HG02763 (cell line): Measurements from ENCODE around the gene CYLD.

Experiments
- ATAC-seq: cut with Tn5 transposase; IDR thresholded peaks from one replicate; pipeline ENCODE4 v1.9.1; 2021; ENCODE audit warnings: mild to moderate bottlenecking, moderate library complexity; ENCODE audit not compliant: unreplicated experiment

The CYLD gene

GRCh38 chr16:50737420-50737959, 4.4 kb upstream of the CYLD start:
- no peak for ATAC-seq

GRCh38 chr16:50739031-50739430, 2.9 kb upstream of the CYLD start:
- ATAC-seq, result no peak

- no peak for ATAC-seq
Observed at GRCh38 chr16:50740736-50741135, 1.1 kb upstream of the CYLD start.

DNA sequence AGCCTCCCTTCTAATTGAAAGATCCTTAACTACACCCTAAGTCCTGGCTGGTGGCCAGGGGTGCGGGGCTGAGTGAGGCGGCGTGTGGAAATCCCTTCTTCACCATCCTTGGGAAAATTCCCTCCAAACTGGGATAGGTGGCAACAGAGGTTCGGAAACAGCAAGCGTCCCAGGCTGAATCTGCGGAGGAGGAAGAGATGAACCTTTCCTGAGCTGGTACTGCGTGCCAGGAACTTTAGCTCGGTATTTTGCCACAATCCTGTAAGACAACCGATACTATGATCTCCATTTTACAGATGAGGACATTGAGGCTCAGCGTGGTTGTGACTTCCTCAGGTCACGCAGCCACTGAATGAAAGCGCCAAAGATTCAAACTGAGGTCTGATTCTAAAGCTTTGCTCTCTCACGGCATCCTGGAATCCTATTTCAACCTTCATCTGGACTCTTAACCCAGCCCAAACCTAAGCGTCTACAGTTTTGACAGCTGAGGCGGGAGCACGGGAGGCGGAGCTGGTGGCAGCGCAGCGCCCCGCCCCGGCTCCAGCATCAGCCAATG, 583 bp upstream of the CYLD start:
- ATAC-seq, result no peak

DNA sequence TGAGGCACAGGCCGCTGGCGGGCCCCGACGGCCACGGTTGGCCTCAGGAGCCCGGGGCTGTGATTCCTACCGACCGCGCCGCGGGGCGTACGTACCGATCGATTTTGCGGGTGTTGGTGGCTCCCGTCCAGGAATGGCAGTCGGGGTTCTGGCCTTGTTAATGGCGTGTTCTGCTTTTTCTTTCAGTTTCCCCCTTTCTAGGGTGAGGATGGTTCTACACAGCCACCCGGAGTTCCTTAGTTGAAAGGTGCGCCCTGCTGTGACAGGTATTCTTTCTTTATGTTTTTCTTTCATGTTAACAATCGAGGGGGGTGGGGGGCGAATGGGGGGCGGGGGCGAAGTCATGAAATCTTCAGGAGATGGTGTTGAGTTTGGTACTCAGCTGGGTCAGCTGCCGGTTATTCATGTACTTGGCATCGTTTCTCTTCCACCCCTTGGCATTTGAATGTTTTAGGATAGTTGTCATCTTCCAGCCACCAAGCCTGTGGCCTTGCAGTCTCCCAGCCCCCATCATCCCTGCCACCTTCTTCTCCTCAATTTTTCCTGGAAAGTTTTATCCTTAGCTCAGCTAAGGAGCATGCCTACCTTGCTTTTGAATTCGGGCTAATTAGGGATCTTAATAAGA, 802 bp downstream of the CYLD start:
- no peak for ATAC-seq

DNA sequence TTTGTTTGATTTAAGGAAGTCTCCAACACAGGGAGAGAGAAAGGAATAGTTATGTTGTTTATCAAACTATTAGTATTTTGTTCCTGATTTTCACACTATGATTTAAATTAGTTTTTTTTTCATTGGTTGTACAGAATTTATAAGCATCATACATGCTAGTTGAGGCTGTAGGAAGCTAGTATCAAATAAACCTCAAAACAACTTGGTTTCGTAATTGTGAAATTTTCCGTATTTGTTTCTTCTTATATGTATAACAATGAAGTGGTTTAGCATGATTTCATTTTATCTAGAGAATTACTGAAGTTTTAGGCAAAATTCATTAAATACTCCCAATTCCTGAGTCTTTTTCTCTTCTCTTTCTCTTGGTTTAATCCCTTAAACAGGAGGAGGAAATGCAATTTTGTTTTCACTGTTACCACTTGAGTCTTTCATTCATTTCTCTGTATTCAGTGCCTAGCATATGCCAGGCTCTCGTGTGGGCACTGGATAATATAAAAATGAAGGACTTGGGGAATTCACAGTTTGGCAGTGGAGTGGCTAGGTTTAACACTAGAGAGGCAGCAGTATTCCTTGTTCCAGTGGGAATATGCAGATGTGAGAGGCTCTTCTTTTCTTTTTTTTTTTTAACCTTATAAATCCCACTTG, 1.8 kb downstream of the CYLD start:
- ATAC-seq, result no peak

DNA sequence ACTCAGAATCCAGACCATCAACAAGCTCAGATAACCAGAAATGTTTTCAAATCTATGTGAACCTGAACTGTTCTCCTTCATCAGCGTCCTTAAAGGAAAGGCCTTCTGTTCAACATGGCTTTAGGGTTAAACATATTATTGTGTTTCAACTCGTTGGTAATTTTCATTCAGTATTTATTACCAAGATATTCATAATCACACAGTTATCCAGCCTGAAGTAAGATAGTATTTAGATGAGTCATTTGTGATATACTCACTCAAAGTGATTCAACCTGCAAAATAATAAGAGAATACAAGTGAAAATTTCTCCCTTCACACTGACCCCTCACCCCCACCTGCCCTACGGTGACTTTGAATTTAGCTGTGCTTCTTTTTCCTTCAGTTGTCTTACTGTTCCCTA, 3.0 kb downstream of the CYLD start:
- ATAC-seq, result no peak

GRCh38 chr16:50745940-50746339, 4.1 kb downstream of the CYLD start:
- ATAC-seq, result no peak

GRCh38 chr16:50747207-50747956, 5.5 kb downstream of the CYLD start:
- no peak for ATAC-seq

GRCh38 chr16:50751528-50751927, 9.6 kb downstream of the CYLD start:
- ATAC-seq, result no peak

- ATAC-seq, result no peak
Observed at GRCh38 chr16:50752471-50753235, 10.8 kb downstream of the CYLD start.

- no peak for ATAC-seq
Observed at GRCh38 chr16:50756473-50756872, 14.6 kb downstream of the CYLD start.

GRCh38 chr16:50761267-50761666, 19.4 kb downstream of the CYLD start:
- ATAC-seq, result no peak

DNA sequence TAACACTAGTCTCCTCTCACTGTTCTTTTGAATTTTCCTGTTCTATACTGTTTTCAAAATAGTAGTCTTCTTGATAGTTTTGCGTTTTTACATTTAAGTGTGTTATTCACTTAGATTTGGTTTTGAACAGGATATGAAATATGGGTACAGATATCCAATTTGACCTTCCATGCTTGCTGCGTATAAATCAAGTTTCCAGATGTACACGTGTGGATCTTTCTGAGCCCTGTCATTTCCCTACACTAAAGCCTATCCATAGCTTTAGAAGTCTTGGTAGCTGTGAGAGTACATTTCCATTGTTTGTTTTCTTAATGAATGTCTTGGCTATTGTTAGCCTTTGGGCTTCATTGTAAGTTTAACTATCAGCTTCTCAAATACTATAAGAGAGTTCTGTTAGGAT, 20.4 kb downstream of the CYLD start:
- no peak for ATAC-seq

DNA sequence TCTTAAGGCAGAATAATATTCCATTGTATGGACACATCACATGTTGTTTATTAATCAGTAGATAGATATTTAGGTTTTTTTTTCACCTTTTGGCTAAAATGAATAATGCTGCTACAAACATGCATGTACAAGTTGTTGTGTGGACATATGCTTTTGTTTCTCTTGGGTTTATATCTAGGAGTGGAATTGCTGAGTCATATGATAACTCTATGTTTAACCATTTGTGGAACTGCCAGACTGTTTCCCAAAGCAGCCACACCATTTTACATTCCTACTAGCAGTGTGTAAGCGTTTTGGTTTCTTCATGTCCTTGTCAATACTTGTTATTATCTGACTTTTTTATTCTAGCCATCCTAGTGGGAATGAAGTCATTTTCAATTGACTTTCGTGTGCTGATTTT, 21.3 kb downstream of the CYLD start:
- ATAC-seq, result no peak

GRCh38 chr16:50765260-50765659, 23.4 kb downstream of the CYLD start:
- ATAC-seq, result no peak

DNA sequence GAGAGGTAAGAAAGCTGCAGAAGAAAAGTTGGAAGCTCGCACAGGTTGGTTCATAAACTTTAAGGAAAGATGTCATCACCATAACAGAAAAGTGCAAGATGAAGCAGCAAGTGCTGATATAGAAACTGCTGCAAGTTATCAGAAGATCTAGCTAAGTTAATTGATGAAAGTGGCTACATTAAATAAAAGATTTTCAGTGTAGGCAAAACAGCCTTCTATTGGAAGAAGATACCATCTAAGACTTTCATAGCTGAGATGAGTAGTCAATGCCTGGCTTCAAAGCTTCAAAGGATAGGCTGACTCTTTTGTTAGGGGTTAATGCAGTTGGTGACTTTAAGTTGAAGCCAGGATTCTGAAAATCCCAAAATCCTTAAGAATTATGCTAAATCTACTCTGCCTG, 24.0 kb downstream of the CYLD start:
- ATAC-seq, result no peak

DNA sequence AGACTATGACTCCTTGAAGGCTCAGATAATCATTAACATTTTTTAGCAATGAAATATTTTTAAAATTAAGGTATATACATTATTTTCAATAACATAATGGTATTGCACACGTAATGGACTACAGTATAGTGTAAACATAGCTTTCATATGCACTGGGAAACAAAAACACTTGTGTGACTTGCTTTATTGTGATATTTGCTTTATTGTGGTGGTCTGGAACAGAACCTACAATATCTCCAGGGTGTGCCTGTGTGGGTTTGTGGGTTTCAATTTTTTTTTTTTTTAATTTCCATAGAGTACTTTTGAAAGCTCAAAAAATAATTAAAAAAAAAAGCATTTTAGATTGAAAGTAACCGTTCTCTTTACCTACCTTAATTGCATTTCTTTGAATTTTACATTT, 25.3 kb downstream of the CYLD start:
- no peak for ATAC-seq

GRCh38 chr16:50771366-50771765, 29.5 kb downstream of the CYLD start:
- ATAC-seq, result no peak

- no peak for ATAC-seq
Observed at GRCh38 chr16:50774405-50774804, 32.5 kb downstream of the CYLD start.

- no peak for ATAC-seq
Observed at GRCh38 chr16:50774960-50775359, 33.1 kb downstream of the CYLD start.
